HG02571 (cell line): ENCODE measurements around the gene RBM18.

Experiments used
- ATAC-seq: cut with Tn5 transposase; IDR thresholded peaks from one replicate; pipeline ENCODE4 v1.9.1; 2021; ENCODE audit warnings: mild to moderate bottlenecking, moderate library complexity; ENCODE audit not compliant: unreplicated experiment

The RBM18 gene

GRCh38 chr9:122264360-122265148 is at the start of gene RBM18, which contains the start of gene MRRF:
TSS of gene RBM18 (minus strand) at chr9:122264840. CDS start at chr9:122261492, 3,348 bp downstream.
TSS of gene MRRF (plus strand) at chr9:122264882. CDS start at chr9:122270892, 6,010 bp downstream.
- peak; percentile 82 for ATAC-seq

GRCh38 chr9:122314165-122314564 is 49.5 kb upstream of the RBM18 start:
- ATAC-seq = no peak

- ATAC-seq = no peak
Measured at GRCh38 chr9:122309861-122310260, 45.2 kb upstream of the RBM18 start.

DNA sequence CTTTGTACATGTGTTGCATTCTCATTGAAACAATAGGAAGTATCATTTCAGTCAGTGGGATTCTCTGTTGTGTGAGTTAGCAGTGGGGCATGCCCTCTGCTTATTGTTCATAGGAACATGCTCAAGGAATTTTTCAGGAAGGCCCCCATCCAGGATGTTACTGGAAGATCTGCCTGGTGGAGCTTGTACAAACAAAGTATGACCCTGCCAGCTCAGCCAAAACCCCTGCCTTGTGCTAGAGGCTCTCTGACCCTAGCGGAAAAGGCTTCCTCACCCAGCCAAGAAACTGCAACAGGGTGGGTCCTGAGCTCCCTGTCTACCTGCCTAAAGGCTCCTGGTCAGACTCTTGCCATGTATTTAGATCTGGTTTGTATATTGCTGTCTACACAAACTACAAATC is 43.3 kb upstream of the RBM18 start:
- ATAC-seq = no peak

DNA sequence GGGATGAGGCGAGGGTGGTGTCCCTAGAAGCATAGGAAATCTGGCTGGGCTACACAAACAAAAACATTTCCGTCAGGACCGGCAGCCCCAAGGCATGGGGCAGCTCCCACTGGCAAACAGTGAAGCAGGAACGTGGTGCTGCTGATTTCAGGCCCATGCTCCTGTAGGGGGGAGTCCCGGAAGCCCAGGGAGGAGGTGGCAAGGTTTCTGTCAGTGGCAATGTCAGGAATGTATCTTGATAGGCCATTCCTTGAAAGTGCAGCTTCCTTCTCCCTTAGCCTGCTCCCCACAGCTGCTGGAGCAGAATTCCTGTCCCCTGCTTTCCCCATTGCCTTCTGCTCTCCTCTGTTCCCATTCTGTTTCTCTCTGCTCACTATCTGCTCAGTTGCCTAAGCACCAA is 42.4 kb upstream of the RBM18 start:
- no peak for ATAC-seq

GRCh38 chr9:122302237-122303093 is 37.8 kb upstream of the RBM18 start:
- no peak for ATAC-seq

DNA sequence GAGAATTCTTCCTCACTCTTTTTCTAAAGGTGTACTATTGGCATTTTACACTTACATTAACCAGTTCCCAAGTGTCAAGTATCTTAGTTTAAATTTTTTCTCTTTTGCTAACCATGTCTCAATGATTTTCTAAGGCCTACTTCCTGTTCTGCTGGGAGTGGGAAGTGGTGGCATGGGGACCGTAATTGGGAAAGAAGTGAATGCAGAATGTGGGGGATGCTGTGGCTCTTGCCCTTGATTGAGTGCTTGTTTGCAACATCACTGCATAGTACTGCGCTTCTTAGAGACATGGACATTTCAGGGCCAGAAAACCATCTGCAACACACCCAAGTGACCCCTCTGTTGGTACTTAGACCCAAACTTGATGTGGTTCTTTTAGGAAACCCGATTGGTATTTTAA is 32.9 kb upstream of the RBM18 start:
- no peak for ATAC-seq

DNA sequence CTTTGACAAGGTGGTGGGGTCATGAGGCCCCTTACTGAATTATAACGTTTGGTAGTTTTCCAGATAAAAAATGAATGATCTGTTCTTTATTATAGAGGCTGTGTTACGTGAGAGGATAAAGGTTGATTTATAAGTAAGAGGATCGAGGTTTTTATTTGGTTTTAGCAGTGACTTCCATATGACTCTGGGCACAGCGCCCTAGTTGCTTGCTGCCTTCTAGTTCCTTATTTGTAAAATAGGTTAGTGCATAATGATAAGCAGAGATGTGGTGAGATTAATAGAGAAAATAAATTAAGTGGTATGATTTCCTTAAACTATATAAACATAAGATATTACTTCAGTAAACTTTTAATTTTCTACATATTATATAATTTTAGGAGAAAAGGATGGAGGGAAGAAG is 29.9 kb upstream of the RBM18 start:
- ATAC-seq = no peak

DNA sequence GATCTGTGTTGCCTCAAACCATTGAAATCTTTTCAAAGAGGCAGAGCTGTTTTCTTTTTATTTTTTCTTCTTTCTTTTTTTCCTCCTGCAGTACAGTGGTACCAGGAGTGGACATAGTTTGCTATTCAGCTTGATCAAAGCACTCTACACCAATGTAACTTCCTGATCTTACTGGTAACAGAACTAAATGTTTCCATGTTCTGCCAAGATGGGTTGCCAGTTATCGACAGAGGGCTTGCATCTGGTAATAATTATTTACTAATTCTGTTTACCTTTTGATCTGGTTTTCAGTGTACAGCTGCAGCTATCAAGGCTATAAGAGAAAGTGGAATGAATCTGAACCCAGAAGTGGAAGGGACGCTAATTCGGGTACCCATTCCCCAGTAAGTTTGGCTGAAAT is 26.8 kb upstream of the RBM18 start:
- no peak for ATAC-seq

DNA sequence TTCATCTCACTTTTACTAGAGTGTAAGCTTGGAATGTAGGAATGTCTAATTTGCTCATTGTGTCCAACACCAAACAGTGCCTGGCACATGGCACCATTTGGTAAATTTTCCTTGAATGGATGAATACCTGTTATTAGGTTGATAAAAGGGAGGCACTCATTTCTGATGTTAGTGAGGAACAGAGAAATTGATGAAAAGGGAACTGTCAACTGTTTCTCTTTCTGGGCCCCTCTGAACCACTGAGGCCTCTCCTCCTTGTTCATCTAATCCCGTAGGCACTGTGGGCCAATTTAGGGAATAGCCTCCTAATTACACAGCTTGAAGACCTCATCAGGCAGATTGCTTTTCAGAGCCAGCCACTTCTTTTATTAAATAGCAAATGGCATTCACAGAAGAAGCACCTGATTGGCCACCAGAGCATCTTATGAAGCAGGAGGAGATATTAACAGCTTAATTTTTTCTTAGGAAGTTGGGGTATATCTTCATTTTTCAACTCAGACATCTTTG is 22.6 kb upstream of the RBM18 start:
- no peak for ATAC-seq

- ATAC-seq = no peak
Measured at GRCh38 chr9:122286764-122287163, 22.1 kb upstream of the RBM18 start.

DNA sequence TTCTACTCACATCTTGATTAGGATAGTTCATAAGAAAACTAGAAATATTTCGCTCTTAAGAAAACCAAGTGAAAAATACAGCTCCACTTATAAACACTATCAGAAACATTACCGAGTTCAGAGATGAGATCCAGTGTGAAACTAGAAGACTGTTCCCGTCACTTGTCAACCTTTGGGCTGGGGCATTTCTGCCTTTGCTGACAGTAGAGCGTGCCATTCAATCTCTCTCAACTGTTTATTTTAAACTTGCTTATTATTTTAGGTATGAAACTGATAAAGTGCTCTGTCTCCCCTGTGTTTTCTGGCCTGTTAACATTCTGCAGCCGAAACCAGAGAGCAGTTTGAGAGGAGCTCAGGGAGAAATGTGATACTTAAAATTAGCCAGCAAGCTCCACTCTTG is 16.7 kb upstream of the RBM18 start:
- ATAC-seq = no peak

- ATAC-seq = no peak
Measured at GRCh38 chr9:122277285-122277897, 12.8 kb upstream of the RBM18 start.

DNA sequence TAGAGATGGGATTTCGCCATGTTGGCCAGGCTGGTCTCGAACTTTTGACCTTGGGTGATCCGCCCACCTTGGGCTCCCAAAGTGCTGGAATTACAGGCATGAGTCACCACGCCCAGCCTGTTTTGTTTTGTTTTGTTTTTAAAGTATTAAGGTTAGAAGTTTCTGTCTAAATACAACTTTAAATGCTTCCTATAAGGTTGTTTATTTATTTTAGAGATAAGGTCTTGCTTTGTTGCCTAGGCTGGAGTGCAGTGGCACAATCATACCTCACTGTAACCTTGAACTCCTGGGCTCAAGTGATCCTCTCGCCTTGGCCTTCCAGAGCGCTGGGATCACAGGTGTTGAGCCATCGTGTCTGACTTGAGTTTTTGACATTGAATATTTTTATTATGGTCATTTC is 11.5 kb upstream of the RBM18 start:
- no peak for ATAC-seq

- no peak for ATAC-seq
Measured at GRCh38 chr9:122274055-122274454, 9.4 kb upstream of the RBM18 start.

DNA sequence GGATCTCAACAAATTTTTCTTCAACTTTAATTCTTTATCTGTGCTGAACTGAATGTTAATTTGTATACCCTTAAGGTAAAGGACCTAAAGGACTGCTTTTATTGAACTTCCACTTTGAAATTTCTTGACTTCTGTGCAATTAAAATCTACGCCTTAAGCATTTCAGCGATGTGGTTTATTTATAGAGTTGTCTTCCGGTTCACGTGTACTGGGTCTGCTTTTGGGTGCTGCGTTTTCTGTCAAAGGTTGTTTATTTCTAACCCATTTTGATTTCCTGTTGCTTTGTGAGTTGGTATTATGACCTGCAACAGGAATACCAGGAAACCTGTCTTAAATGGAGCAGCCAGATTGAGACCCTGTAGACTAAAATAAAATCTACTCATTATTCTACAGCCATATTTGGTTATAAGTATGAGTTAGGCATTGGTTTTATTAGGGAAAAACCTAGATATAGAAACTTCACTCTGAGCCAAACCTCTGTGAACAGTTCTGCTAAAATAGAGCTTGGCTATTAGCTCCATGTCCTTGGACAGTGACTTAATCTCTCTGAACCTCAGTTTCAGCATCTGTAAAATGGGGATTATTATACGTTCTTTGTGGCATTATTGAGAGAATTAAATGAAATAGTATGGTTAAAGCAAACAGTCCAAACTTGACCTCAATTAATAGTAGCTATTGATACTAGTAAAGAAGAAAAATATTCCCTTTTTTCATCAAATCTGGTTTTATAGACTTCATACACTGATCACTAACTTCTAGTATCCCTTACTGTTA is 3.6 kb upstream of the RBM18 start:
- no peak for ATAC-seq

DNA sequence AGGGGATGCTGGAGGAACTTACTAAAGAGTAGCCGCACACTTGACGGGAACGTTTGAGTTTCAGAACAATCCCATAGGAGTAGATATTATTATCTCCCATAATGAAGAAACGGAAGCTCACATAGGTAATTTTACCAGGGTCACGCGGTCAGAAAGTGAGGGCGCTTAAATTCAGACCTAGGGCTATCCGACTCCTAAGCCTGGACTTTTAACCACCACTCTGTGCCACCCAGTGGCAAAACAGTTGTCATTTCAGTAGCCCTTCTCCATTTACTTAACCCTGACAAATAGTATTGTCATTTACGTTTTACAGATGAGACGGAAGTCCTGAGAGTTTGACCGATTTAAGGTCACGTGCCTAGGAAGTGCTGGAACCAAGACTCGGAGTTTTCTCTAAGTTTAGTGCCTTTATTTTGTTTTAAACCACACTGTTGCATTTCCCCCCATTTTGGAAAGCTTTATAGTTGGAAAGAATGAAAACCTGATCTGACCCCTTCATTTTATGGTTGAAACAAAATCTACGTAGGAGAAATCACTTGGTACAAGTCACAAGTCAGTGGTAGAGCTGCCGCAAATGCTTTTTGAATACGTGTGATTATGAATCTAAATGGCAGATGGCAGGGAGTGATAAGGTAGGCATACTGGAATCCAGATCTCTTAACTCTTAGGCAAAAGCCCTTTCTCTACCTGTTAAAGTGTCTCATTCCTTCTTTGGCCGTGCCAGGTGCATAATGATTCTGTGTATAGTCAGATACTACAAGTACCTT is 692 bp upstream of the RBM18 start:
- ATAC-seq = peak; percentile 22

DNA sequence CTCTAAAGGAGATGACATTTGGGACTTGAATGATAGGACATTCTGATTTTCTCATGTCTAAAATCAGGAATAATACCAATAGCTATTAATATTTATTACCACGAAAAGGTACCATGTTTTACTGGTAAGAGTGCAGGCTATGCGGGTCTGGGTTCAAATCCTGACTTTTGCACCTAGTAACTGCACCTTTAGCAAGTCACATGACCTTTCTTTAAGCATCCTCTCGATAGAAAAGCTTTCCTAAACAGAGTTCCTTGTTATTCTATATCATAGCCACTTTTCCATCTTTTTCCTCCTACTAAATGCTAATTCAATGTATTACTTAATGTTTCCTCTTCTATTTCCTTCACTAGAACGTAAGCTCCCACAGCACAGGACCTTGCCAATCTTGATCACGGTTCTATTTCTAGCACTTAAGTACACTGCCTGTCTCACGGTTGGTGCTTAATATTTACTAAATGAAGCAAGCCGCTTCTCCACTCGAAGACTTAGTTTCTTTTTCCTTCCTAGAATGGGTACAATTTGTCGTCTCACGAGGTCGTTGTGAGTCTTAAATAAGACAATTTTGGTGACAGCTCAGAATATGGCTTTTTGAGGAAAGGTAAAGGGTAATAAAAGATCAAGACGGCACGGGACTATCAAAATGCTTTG is 816 bp downstream of the RBM18 start:
- no peak for ATAC-seq

DNA sequence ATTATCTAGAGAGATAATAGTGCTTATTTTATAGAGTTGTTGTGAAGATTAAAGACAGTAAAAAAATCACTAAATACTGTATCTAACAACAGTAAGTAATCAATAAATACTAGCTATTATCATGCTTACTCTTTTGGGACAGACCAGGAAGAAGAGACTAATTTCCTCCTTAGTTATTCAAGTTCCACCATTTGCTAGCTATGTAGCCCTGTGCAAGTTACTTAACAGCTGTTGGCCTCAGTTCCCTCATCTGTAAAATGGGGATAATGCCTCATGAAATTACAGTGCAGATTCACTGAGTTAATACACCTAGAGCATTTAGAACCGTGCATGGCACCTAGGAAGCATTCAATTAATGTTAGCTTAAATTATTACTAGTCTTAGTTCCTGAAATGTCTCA is 2.6 kb downstream of the RBM18 start:
- ATAC-seq = no peak
